ENCODE data around the gene TFR2.

TFR2 gene

GRCh38 chr7:100654908-100655831 is 13.8 kb upstream of the TFR2 start:
- DNase-seq (ENCODE audit: low read depth in 2 of 2) = no peak

GRCh38 chr7:100649826-100650565 is 8.6 kb upstream of the TFR2 start:
- no peak for DNase-seq (ENCODE audit: low read depth in 2 of 2)

GRCh38 chr7:100642534-100642907 is 1.2 kb upstream of the TFR2 start:
- DNase-seq (ENCODE audit: low read depth in 2 of 2) = no peak

- DNase-seq (ENCODE audit: low read depth in 2 of 2) = no peak
These were observed 645 bp upstream of the TFR2 start for GRCh38 chr7:100641860-100642533.

GRCh38 chr7:100640517-100641440 is 573 bp downstream of the TFR2 start:
- DNase-seq (ENCODE audit: low read depth in 2 of 2) = no peak

- no peak for DNase-seq (ENCODE audit: low read depth in 2 of 2)
These were observed 1.3 kb downstream of the TFR2 start for GRCh38 chr7:100639995-100640516.

GRCh38 chr7:100632951-100633717 is 8.2 kb downstream of the TFR2 start:
- DNase-seq (ENCODE audit: low read depth in 2 of 2) = no peak

GRCh38 chr7:100630066-100630465 is 11.3 kb downstream of the TFR2 start:
- DNase-seq (ENCODE audit: low read depth in 2 of 2) = no peak

GRCh38 chr7:100629117-100629716 is 12.1 kb downstream of the TFR2 start:
- no peak for DNase-seq (ENCODE audit: low read depth in 2 of 2)

- no peak for DNase-seq (ENCODE audit: low read depth in 2 of 2)
These were observed 14.2 kb downstream of the TFR2 start for GRCh38 chr7:100627238-100627549.

- DNase-seq (ENCODE audit: low read depth in 2 of 2) = peak; percentile 63 to 64
These were observed 14.7 kb downstream of the TFR2 start for GRCh38 chr7:100626530-100627237.

- DNase-seq (ENCODE audit: low read depth in 2 of 2) = no peak
These were observed 15.3 kb downstream of the TFR2 start for GRCh38 chr7:100626055-100626454.

GRCh38 chr7:100623951-100624824 is 17.2 kb downstream of the TFR2 start:
- DNase-seq (ENCODE audit: low read depth in 2 of 2) = no peak

GRCh38 chr7:100621554-100621953 is 19.8 kb downstream of the TFR2 start:
- DNase-seq (ENCODE audit: low read depth in 2 of 2) = no peak

- no peak for DNase-seq (ENCODE audit: low read depth in 2 of 2)
These were observed 20.5 kb downstream of the TFR2 start for GRCh38 chr7:100620804-100621203.

GRCh38 chr7:100620239-100620638 is 21.1 kb downstream of the TFR2 start:
- DNase-seq (ENCODE audit: low read depth in 2 of 2) = no peak

- no peak for DNase-seq (ENCODE audit: low read depth in 2 of 2)
These were observed 27.0 kb downstream of the TFR2 start for GRCh38 chr7:100614308-100614861.

Data from fibroblast of skin of left quadriceps (primary cell).